Thoracic aorta (tissue), 2 donors: ENCODE data around the gene SLC17A8. TPM values are rescaled to one million over a fixed set of nuclear protein-coding genes. Genes with fewer than 3 reads are reported as not detected.
"Not testable (repeated sequence)": the region's sequence is repeated elsewhere in the genome, so short reads cannot be mapped to it uniquely, and the experiment has no call there.

Experiments used
- ATAC-seq: fragments of 150-250 bp; one replicate; pipeline ENCODE4 v1.8.0; 2017; ENCODE audit warnings: low read depth; ENCODE audit not compliant: insufficient number of reproducible peaks, low FRiP score
- DNase-seq: peaks from one replicate; pipeline ENCODE4 v3.0.0-alpha.2; 2020; ENCODE audit warnings: low spot score
- H3K27ac ChIP-seq, 2 donors: fragments of 200-600 bp; sonication (generic); 1 replicate in 1 of 2; 2 replicates in 1 of 2; pipeline ENCODE4 v1.5.1; 2016; ENCODE audit warnings: mild to moderate bottlenecking in 2 of 2, moderate library complexity in 2 of 2
- H3K27me3 ChIP-seq: fragments of 200-600 bp; sonication (generic); replicated peaks from 2 replicates; pipeline ENCODE4 v1.6.0; 2016; ENCODE audit warnings: mild to moderate bottlenecking; ENCODE audit not compliant: insufficient read depth
- H3K36me3 ChIP-seq: fragments of 200-600 bp; sonication (generic); one replicate; pipeline ENCODE4 v1.5.1; 2016
- H3K4me1 ChIP-seq, 2 donors: fragments of 200-600 bp; sonication (generic); 1 replicate in 1 of 2; 2 replicates in 1 of 2; pipeline versions ENCODE4 v1.5.1 to v1.6.0; 2016; ENCODE audit warnings: low read depth in 2 of 2, mild to moderate bottlenecking in 1 of 2; ENCODE audit not compliant: control insufficient read depth in 1 of 2
- H3K4me3 ChIP-seq: fragments of 200-600 bp; sonication (generic); 2 replicates; pipeline ENCODE4 v1.5.1; 2016; ENCODE audit warnings: mild to moderate bottlenecking
- H3K9me3 ChIP-seq: fragments of 200-600 bp; sonication (generic); 2 replicates; pipeline ENCODE4 v1.5.1; 2016
- total RNA-seq, 2 donors: library from RNA; depleted of rRNA; stranded (reverse); fragments of >200 nt; gene quantifications; one replicate each; pipeline versions ENCODE4 v1.1.0 to v1.2.3, GENCODE V29; 2016
- TF ChIP-seq, protein P1 (sequence below): fragments of 200-600 bp; sonication (generic); IDR thresholded peaks from one replicate; pipeline ENCODE4 v1.5.1; 2019; ENCODE audit warnings: antibody characterized with exemption

The SLC17A8 gene
- total RNA-seq, 2 donors from 2014 or later = not detected

DNA sequence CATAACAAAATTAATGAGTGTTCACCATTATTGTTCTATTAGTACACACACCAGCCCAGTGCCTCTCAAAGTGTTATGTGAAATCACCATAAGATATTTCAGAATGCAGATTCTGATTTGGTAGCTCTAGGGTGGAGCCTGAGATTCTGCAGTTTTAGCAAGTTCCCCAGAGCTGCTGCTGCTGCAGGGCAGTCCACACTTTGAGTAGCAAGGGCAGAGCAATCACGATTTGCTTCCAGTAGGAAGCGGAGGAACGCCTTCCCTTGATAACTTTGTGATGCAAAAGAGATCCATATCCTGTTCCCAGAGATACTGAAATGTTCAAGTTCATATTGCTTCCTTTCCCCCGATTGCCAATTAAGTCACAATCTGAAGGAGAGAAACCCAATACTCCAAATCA is 57.9 kb downstream of the SLC17A8 start:
- Histone ChIP-seq H3K36me3 (no peaks in the 10 kb centered on the region), H3K27ac (no peak overlapping the region), H3K4me3 (no peak overlapping the region), H3K27me3 (no peaks in the 10 kb centered on the region), H3K9me3 (no peaks in the 10 kb centered on the region), H3K4me1 (no peaks in the 10 kb centered on the region)
- ATAC-seq = no peak
- TF ChIP-seq, protein P1, sequence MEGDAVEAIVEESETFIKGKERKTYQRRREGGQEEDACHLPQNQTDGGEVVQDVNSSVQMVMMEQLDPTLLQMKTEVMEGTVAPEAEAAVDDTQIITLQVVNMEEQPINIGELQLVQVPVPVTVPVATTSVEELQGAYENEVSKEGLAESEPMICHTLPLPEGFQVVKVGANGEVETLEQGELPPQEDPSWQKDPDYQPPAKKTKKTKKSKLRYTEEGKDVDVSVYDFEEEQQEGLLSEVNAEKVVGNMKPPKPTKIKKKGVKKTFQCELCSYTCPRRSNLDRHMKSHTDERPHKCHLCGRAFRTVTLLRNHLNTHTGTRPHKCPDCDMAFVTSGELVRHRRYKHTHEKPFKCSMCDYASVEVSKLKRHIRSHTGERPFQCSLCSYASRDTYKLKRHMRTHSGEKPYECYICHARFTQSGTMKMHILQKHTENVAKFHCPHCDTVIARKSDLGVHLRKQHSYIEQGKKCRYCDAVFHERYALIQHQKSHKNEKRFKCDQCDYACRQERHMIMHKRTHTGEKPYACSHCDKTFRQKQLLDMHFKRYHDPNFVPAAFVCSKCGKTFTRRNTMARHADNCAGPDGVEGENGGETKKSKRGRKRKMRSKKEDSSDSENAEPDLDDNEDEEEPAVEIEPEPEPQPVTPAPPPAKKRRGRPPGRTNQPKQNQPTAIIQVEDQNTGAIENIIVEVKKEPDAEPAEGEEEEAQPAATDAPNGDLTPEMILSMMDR = no peak
- DNase-seq = no peak

DNA sequence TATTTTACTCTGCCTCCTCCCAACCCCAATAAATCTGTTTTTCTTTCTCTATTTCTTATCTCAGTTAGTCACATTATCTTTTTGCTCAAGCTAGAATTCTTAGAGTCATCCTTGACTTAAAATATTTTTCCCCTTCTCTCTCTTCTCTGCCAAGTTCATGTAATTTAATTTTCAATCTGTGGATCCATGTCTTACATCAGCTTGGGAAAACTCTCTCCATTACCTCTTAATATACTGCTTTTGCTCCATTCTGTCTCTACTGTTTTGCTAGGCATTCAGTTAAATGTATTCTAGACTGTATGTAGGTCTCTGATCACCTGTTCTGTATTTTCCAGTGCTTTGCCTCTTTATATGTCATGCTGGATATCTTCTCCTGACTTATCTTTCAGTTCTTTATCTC is 65.8 kb downstream of the SLC17A8 start:
- TF ChIP-seq, protein P1 = no peak
- no peaks in the 10 kb centered on the region for H3K9me3 ChIP-seq
- H3K36me3 ChIP-seq = no peaks in the 10 kb centered on the region
- H3K4me3 ChIP-seq = no peak overlapping the region
- H3K27me3 ChIP-seq = no peaks in the 10 kb centered on the region
- no peak overlapping the region for H3K27ac ChIP-seq
- H3K4me1 ChIP-seq = no peaks in the 10 kb centered on the region
- DNase-seq (no peak), ATAC-seq (no peak)

DNA sequence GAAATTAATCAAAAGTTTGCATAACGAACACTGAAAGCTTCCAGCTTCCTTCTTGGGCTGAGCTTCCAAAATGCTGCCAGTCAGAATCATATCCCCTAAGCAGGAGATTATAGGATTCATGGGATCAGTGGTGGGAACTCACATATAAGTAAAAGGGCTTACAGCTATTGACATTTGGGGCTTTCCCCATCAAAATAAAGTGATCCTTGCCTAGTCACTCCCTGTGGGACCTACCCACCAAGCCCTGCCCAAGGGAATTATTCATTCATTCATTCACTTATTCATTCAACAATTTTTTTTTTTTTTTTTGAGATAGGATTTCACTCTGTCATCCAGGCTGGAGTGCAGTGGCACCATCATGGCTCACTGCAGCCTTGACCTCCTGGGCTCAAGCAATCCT is 69.3 kb downstream of the SLC17A8 start:
- no peak for ATAC-seq
- Histone ChIP-seq H3K4me3 (no peak overlapping the region), H3K36me3 (no peaks in the 10 kb centered on the region), H3K27me3 (no peaks in the 10 kb centered on the region), H3K4me1 (no peaks in the 10 kb centered on the region), H3K9me3 (no peaks in the 10 kb centered on the region), H3K27ac (no peak overlapping the region)
- TF ChIP-seq, protein P1 = no peak
- DNase-seq = no peak

DNA sequence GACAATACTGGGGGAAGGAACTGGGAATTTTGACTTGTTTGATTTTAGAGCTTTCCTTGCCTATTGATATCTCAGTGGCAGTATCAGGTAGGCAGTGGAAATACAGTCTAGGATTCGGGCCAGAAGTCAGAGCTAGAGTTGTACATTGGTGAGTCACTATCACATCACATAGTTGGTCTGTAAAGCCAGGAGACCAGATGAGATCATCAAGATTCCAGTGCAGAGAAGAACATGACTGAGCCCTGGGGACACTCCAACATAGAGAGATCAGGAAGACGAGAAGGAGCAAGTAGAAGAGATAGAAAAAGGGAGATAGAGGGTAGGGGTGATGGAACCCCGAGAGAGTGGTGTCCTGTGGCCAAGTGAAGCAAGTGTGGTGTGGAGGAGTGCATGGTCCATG is 70.2 kb downstream of the SLC17A8 start:
- H3K27me3 ChIP-seq = no peaks in the 10 kb centered on the region
- no peak for DNase-seq
- no peaks in the 10 kb centered on the region for H3K36me3 ChIP-seq
- no peak for ATAC-seq
- H3K4me1 ChIP-seq = no peaks in the 10 kb centered on the region
- TF ChIP-seq, protein P1 = no peak
- no peaks in the 10 kb centered on the region for H3K9me3 ChIP-seq
- no peak overlapping the region for H3K4me3 ChIP-seq
- H3K27ac ChIP-seq = no peak overlapping the region

DNA sequence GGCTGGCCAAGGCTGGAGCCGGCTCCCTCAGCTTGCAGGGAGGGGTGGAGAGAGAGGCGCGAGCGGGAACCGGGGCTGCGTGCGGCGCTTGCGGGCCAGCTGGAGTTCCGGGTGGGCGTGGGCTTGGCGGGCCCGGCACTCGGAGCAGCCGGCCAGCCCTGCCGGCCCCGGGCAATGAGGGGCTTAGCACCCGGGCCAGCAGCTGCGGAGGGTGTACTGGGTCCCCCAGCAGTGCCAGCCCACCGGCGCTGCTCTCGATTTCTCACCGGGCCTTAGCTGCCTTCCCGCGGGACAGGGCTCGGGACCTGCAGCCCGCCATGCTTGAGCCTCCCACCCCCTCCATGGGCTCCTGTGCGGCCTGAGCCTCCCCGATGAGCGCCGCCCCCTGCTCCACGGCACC is 73.4 kb downstream of the SLC17A8 start:
- H3K4me3 ChIP-seq, DNase-seq, H3K27ac ChIP-seq, ATAC-seq, H3K36me3 ChIP-seq, H3K27me3 ChIP-seq, H3K4me1 ChIP-seq, H3K9me3 ChIP-seq: not testable (repeated sequence)

DNA sequence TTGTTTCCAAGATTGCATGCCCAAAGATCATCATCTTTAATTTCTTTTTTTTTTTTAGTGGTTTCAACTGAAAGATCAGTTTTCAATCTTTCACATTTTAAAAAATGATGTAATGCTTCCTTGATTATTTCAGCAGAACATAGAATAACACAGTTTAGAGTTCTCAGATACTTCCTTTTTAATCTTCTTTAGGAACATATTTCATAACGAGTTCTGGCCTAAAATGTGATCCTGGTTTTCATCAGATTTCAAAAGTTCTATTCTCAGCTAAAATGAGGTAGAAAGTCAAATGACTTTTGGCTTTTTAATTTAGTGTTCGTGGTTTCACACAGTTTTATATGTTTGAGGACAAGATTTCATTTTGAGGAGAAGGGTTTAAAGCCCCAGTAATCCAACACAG is 76.8 kb downstream of the SLC17A8 start:
- TF ChIP-seq, protein P1 = no peak
- Histone ChIP-seq H3K27me3 (no peaks in the 10 kb centered on the region), H3K4me3 (no peak overlapping the region), H3K27ac (no peak overlapping the region), H3K9me3 (no peaks in the 10 kb centered on the region), H3K36me3 (no peaks in the 10 kb centered on the region), H3K4me1 (no peaks in the 10 kb centered on the region)
- ATAC-seq = no peak
- no peak for DNase-seq
